Ovary (tissue), 9 donors: ENCODE results near the gene CFHR5. TPM values are rescaled to one million over a fixed set of nuclear protein-coding genes. Genes with fewer than 3 reads are reported as not detected.

Experiments used
- DNase-seq, 5 donors: peaks; one replicate each; pipeline ENCODE4 v3.0.0-alpha.2; 2019 to 2020
- H3K27ac ChIP-seq, 2 donors: fragments of 200-600 bp; one replicate each; pipeline versions ENCODE4 v1.5.1 to v1.8.0; 2019 to 2022
- H3K27me3 ChIP-seq: fragments of 200-600 bp; one replicate; pipeline ENCODE4 v1.8.0; 2022
- H3K36me3 ChIP-seq: fragments of 200-600 bp; sonication (generic); one replicate; pipeline ENCODE4 v1.5.1; 2019
- H3K4me1 ChIP-seq: one replicate; pipeline ENCODE4 v1.8.1; 2013; ENCODE audit warnings: mild to moderate bottlenecking, moderate library complexity; ENCODE audit not compliant: insufficient read depth
- H3K4me3 ChIP-seq: fragments of 200-600 bp; sonication (generic); one replicate; pipeline ENCODE4 v1.5.1; 2017
- H3K9me3 ChIP-seq, 2 donors: fragments of 200-600 bp in 1 of 2; sonication (generic) in 1 of 2; one replicate each; pipeline versions ENCODE4 v1.5.1 to v1.8.1; 2013 to 2019; ENCODE audit warnings: mild to moderate bottlenecking in 1 of 2, moderate library complexity in 1 of 2
- EP300 ChIP-seq: sonication (generic); formaldehyde crosslinking; IDR thresholded peaks from one replicate; pipeline ENCODE4 v1.6.1; 2017; ENCODE audit warnings: antibody characterized with exemption
- POLR2A ChIP-seq: fragments of 450-650 bp; IDR thresholded peaks from one replicate; pipeline ENCODE4 v1.6.1; 2017; ENCODE audit warnings: antibody characterized with exemption, mild to moderate bottlenecking, moderate library complexity
- WGBS, 3 donors: extraction: QIAGEN DNeasy Blood & Tissue Kit in 1 of 3; methylation state at CpG; one replicate each; pipeline versions ENCODE4 v1.1.5 to v1.1.7; 2013 to 2017; 5-methylcytosine and 5-hydroxymethylcytosine counted together
- intact Hi-C, 4 donors: fragments of 100-400 bp; cut with DNase I; formaldehyde crosslinking; loops; one replicate each; pipeline versions ENCODE4 v1.11.0 to v1.15.1; 2022 to 2023
- polyA plus RNA-seq, 2 donors: library from polyadenylated mRNA; stranded (reverse); fragments of 200-250 nt in 1 of 2; fragments of 350-450 nt in 1 of 2; fragmentation: Illumina TruSeq in 1 of 2; extraction: RNeasy Lipid Tissue Mini Kit (QIAGEN cat#74804) in 1 of 2; gene quantifications; one replicate each; pipeline ENCODE4 v1.2.3, GENCODE V29; 2013 to 2014
- total RNA-seq, 7 donors: library from RNA; depleted of rRNA in 2 of 7; stranded (reverse); fragments of >200 nt in 2 of 7; fragmentation: NEBNext Ultra II Directional in 3 of 7; extraction: Animal tissue kit (Norgen Biotek cat#: 25700) in 3 of 7; gene quantifications; one replicate each; pipeline versions ENCODE4 v1.1.0 to v1.2.4, GENCODE V29; 2016 to 2023
- TF ChIP-seq, protein P1 (sequence below), 3 donors: fragments of 450-650 bp in 2 of 3; fragments of 200-600 bp in 1 of 3; IDR thresholded peaks; one replicate each; pipeline versions ENCODE4 v1.5.1 to v1.8.0; 2016 to 2022; ENCODE audit warnings: antibody characterized with exemption in 3 of 3, mild to moderate bottlenecking in 1 of 3
- donor health status: DM: no; HTN: no; CAD: no; lungs with moderate emphysema.
- donor health status: DM: no; HTN: no; CAD: no.
- donor health status: Bipolar disorder and iron deficiency.
- donor health status: DM: yes; HTN: yes; CAD: no.
- donor health status: DM: no; HTN: no; CAD: no.
- donor health status: DM: yes; HTN: yes; CAD: no.

Gene CFHR5
- total and polyA plus RNA-seq, 9 donors, result 0.10 TPM; not detected in 8

DNA sequence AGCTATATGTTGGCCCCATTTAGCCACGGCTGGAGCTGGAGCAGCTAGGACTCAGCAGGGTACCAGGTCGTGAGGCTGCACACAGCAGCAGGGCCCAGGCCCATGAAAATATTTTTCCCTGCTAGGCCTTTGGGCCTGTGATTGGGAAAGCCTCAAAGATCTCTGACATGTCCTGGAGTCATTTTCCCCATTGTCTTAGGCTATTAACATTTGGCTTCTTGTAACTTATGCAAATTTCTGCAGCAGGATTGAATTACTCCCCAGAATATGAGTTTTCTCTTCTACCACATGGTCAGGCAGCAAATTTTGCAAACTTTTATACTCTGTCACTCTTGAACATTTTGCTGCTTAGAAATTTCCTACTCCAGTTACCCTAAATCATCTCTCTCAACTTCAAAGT is 22.6 kb upstream of the CFHR5 start:
- Histone ChIP-seq H3K9me3 (no peaks in the 10 kb centered on the region), H3K4me1 (no peaks in the 10 kb centered on the region), H3K27me3 (no peaks in the 10 kb centered on the region), H3K27ac (no peak overlapping the region), H3K36me3 (no peaks in the 10 kb centered on the region), H3K4me3 (no peak overlapping the region)
- DNase-seq, result no peak
- 85 to 92% (median 88%) methylated on average over 2 of the region's 2 CpGs for WGBS, 3 donors
- no peak for TF ChIP-seq POLR2A
- TF ChIP-seq, protein P1, sequence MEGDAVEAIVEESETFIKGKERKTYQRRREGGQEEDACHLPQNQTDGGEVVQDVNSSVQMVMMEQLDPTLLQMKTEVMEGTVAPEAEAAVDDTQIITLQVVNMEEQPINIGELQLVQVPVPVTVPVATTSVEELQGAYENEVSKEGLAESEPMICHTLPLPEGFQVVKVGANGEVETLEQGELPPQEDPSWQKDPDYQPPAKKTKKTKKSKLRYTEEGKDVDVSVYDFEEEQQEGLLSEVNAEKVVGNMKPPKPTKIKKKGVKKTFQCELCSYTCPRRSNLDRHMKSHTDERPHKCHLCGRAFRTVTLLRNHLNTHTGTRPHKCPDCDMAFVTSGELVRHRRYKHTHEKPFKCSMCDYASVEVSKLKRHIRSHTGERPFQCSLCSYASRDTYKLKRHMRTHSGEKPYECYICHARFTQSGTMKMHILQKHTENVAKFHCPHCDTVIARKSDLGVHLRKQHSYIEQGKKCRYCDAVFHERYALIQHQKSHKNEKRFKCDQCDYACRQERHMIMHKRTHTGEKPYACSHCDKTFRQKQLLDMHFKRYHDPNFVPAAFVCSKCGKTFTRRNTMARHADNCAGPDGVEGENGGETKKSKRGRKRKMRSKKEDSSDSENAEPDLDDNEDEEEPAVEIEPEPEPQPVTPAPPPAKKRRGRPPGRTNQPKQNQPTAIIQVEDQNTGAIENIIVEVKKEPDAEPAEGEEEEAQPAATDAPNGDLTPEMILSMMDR (IDR thresholded peaks at IDR 0.05), result no peak
- no peak for TF ChIP-seq EP300
- intact Hi-C loops, result no loop called here

- 89 to 96% (median 94%) methylated on average over 1 of the region's 1 CpG for WGBS, 3 donors
- Histone ChIP-seq H3K4me3 (no peak overlapping the region), H3K27ac (no peak overlapping the region), H3K9me3 (no peaks in the 10 kb centered on the region), H3K27me3 (no peaks in the 10 kb centered on the region), H3K4me1 (no peaks in the 10 kb centered on the region), H3K36me3 (no peaks in the 10 kb centered on the region)
- no peak for TF ChIP-seq POLR2A
- TF ChIP-seq, protein P1 (IDR thresholded peaks at IDR 0.05), result no peak
- intact Hi-C loops, result no loop called here
- DNase-seq, result no peak
These were observed 21.4 kb upstream of the CFHR5 start for GRCh38 chr1:196955926-196956325.

DNA sequence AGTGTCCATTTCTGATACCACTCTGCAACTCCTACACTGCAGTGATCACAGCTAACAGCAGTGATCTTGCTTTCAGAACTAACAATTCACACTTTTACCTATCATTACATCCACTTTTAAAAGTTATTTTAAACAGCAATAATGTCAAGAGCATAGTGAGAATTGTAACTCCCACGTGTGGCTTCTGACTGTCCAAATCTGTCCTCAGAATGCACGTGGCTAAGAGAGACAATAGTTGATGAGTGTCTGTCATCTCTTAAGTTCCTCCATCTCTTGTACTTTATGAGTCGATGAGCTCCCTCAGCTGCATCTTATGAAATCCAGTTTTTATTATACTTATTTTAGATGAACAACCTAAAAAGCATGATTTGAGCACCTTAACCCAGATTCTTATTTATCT is 16.5 kb upstream of the CFHR5 start:
- no peak for DNase-seq
- 56 to 58% (median 57%) methylated on average over 3 of the region's 3 CpGs for WGBS, 3 donors
- Histone ChIP-seq H3K4me1 (no peaks in the 10 kb centered on the region), H3K27ac (no peak overlapping the region), H3K27me3 (no peaks in the 10 kb centered on the region), H3K4me3 (no peak overlapping the region), H3K36me3 (no peaks in the 10 kb centered on the region), H3K9me3 (no peaks in the 10 kb centered on the region)
- no peak for TF ChIP-seq POLR2A
- no peak for TF ChIP-seq EP300
- TF ChIP-seq, protein P1 (IDR thresholded peaks at IDR 0.05), result no peak
- intact Hi-C loops, result no loop called here

DNA sequence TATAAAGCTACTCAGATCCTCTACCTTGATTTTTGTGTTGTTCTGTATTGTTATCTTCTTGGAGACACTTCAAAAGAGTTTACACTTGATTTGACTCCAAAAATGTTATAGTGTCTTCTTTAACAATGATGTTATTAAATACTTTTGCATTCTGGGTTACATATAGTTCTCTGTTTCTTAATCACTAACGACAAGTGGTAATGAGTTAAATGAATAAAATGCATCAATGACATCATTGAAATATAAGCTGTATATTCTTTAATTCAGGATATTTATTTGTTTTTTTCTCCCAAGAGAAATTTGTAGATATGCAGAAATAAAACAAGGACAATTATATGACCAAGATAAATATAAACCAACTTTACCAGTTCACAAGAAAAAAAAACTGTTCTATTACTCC is 7.2 kb upstream of the CFHR5 start:
- Histone ChIP-seq H3K27me3 (no peaks in the 10 kb centered on the region), H3K27ac (no peak overlapping the region), H3K4me1 (no peaks in the 10 kb centered on the region), H3K4me3 (no peak overlapping the region), H3K36me3 (no peaks in the 10 kb centered on the region), H3K9me3 (no peaks in the 10 kb centered on the region)
- TF ChIP-seq POLR2A (no peak), EP300 (no peak)
- TF ChIP-seq, protein P1 (IDR thresholded peaks at IDR 0.05), result no peak
- WGBS, 3 donors, result 44 to 52% (median 44%) methylated on average over 1 of the region's 1 CpG
- no peak for DNase-seq
- intact Hi-C loops, result no loop called here

DNA sequence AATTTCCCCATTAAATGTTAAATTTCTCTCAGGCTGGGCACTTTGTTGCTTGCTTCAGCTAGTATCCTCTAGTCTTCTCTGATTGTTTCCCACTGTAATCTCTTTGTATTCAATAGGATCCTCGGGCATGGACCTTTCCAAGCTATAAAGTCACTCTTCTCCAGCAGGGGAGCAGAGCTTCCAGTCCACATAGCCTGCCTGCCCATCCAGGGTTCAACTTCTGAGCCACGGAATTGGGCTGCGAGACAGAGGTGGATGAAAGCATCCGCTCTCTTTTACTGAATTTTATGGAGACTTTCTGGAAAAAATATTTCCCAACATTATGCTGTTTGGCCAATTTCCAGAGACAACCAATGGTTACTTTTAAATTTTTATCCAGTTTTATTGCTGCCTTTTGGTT is 1.1 kb upstream of the CFHR5 start:
- Histone ChIP-seq H3K27ac (no peak overlapping the region), H3K27me3 (no peaks in the 10 kb centered on the region), H3K4me1 (no peaks in the 10 kb centered on the region), H3K36me3 (no peaks in the 10 kb centered on the region), H3K9me3 (no peaks in the 10 kb centered on the region), H3K4me3 (no peak overlapping the region)
- WGBS, 3 donors, result 91 to 96% (median 94%) methylated on average over 4 of the region's 4 CpGs
- intact Hi-C loops, result no loop called here
- DNase-seq, result no peak
- TF ChIP-seq, protein P1 (IDR thresholded peaks at IDR 0.05), result no peak
- TF ChIP-seq POLR2A (no peak), EP300 (no peak)
